Spleen (tissue), 11 donors: ENCODE measurements around the gene KRTAP10-8. TPM values are rescaled to one million over a fixed set of nuclear protein-coding genes. Genes with fewer than 3 reads are reported as not detected.
"Not testable (repeated sequence)": the region's sequence is repeated elsewhere in the genome, so short reads cannot be mapped to it uniquely, and the experiment has no call there.

Experiments
- DNase-seq: peaks from one replicate; pipeline ENCODE4 v3.0.0-alpha.2; 2020
- H3K27ac ChIP-seq, 8 donors: fragments of 200-600 bp; sonication (generic) in 7 of 8; 1 replicate in 4 of 8; 2 replicates in 4 of 8; pipeline versions ENCODE4 v1.5.0 to v1.8.0; 2016 to 2021; ENCODE audit warnings: inconsistent platforms in 4 of 8, mild to moderate bottlenecking in 4 of 8, moderate library complexity in 1 of 8
- H3K27me3 ChIP-seq, 7 donors: fragments of 200-600 bp; sonication (generic) in 6 of 7; replicated peaks in 1 of 7; 1 replicate in 4 of 7; 2 replicates in 3 of 7; pipeline versions ENCODE4 v1.5.0 to v1.8.0; 2016 to 2021; ENCODE audit warnings: inconsistent platforms in 3 of 7, mild to moderate bottlenecking in 1 of 7
- H3K36me3 ChIP-seq, 6 donors: fragments of 200-600 bp; sonication (generic) in 5 of 6; 1 replicate in 4 of 6; 2 replicates in 2 of 6; pipeline versions ENCODE4 v1.5.0 to v1.8.0; 2016 to 2021; ENCODE audit warnings: inconsistent platforms in 2 of 6
- H3K4me1 ChIP-seq, 6 donors: fragments of 200-600 bp; sonication (generic) in 5 of 6; 1 replicate in 3 of 6; 2 replicates in 3 of 6; pipeline versions ENCODE4 v1.5.0 to v1.8.0; 2016 to 2021; ENCODE audit warnings: inconsistent platforms in 3 of 6
- H3K4me3 ChIP-seq, 8 donors: fragments of 200-600 bp; sonication (generic) in 7 of 8; 1 replicate in 4 of 8; 2 replicates in 4 of 8; pipeline versions ENCODE4 v1.5.0 to v1.8.0; 2016 to 2021; ENCODE audit warnings: inconsistent platforms in 4 of 8, mild to moderate bottlenecking in 4 of 8, moderate library complexity in 2 of 8
- H3K9me3 ChIP-seq, 8 donors: fragments of 200-600 bp; sonication (generic) in 7 of 8; 1 replicate in 4 of 8; 2 replicates in 4 of 8; pipeline versions ENCODE4 v1.5.0 to v1.8.0; 2016 to 2021; ENCODE audit warnings: inconsistent platforms in 4 of 8
- POLR2A ChIP-seq, 3 donors: fragments of 450-650 bp; IDR thresholded peaks; one replicate each; pipeline ENCODE4 v1.5.1; 2017; ENCODE audit warnings: antibody characterized with exemption in 3 of 3, mild to moderate bottlenecking in 1 of 3
- POLR2AphosphoS5 ChIP-seq, 3 donors: sonication (generic); formaldehyde crosslinking; IDR thresholded peaks; one replicate each; pipeline ENCODE4 v1.5.1; 2017; ENCODE audit warnings: antibody characterized with exemption in 3 of 3
- WGBS, 5 donors: extraction: QIAGEN DNeasy Blood & Tissue Kit in 3 of 5; methylation state at CpG; one replicate each; pipeline versions ENCODE4 v1.1.5 to v1.1.7; 2013 to 2018; 5-methylcytosine and 5-hydroxymethylcytosine counted together
- intact Hi-C: fragments of 100-400 bp; cut with DNase I; formaldehyde crosslinking; loops from one replicate; pipeline ENCODE4 v1.15.0; 2023; ENCODE audit warnings: low total_unique reads
- polyA plus RNA-seq, 3 donors: library from polyadenylated mRNA; stranded (reverse); fragments of 200-250 nt; gene quantifications; one replicate each; pipeline ENCODE4 v1.2.1, GENCODE V29; 2013
- total RNA-seq, 7 donors: library from RNA; depleted of rRNA in 3 of 7; stranded (reverse); fragments of >200 nt in 3 of 7; fragmentation: NEBNext Ultra II Directional in 4 of 7; extraction: Animal tissue kit (Norgen Biotek cat#: 25700) in 4 of 7; gene quantifications; one replicate each; pipeline versions ENCODE4 v1.1.0 to v1.2.1, GENCODE V29; 2016 to 2021
- TF ChIP-seq, protein P1 (sequence below), 11 experiments: fragments of 200-600 bp in 7 of 11; fragments of 450-650 bp in 4 of 11; sonication (generic) in 4 of 11; IDR thresholded peaks in 8 of 11; conservative IDR thresholded peaks in 3 of 11; 1 replicate in 7 of 11; 2 replicates in 4 of 11; pipeline versions ENCODE4 v1.4.0 to v1.8.0; 2016 to 2021; ENCODE audit warnings: antibody characterized with exemption in 11 of 11, inconsistent platforms in 4 of 11, mild to moderate bottlenecking in 1 of 11
- donor health status: healthy with polysubstance abuse.
- donor health status: DM: no; HTN: no; CAD: no; lungs with moderate emphysema.
- donor health status: DM: no; HTN: no; CAD: no.
- donor health status: Bipolar disorder and iron deficiency.
- donor health status: healthy.
- donor health status: DM: no; HTN: no; CAD: no.
- donor health status: DM: yes; HTN: yes; CAD: no.

KRTAP10-8 gene
- total and polyA plus RNA-seq, 10 donors = not detected

DNA sequence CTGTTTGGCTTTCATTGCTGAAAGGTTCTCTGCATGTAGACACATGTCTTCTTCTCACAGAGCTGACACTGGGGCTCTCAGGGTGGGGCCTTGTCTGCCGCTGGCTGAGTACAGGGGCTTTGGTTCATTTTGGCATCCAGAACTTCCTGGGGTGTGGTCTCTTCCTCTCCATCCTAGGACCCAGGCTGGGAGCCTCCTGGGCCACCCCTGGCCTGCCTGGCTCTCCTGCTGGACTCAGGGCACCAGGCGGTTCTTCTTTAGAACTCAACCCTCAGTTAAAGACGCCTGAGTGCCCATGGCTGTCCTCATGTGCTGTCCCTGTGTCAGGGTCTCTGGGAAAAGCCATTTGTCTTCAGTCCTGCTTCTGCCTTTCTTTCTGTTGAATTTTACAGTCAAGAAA is 26.0 kb upstream of the KRTAP10-8 start:
- Histone ChIP-seq H3K27ac (no peak overlapping the region), H3K27me3 (peaks cover 0 to 38% (median 16%) of the 10 kb centered on the region in 7 donors), H3K36me3 (no peaks in the 10 kb centered on the region), H3K9me3 (peaks cover 0 to 23% (median 17%) of the 10 kb centered on the region in 8 donors), H3K4me1 (no peaks in the 10 kb centered on the region), H3K4me3 (no peak overlapping the region)
- 76 to 87% (median 82%) methylated on average over 3 of the region's 3 CpGs for WGBS, 5 donors
- no peak for DNase-seq
- intact Hi-C loops = no loop called here
- TF ChIP-seq, protein P1, sequence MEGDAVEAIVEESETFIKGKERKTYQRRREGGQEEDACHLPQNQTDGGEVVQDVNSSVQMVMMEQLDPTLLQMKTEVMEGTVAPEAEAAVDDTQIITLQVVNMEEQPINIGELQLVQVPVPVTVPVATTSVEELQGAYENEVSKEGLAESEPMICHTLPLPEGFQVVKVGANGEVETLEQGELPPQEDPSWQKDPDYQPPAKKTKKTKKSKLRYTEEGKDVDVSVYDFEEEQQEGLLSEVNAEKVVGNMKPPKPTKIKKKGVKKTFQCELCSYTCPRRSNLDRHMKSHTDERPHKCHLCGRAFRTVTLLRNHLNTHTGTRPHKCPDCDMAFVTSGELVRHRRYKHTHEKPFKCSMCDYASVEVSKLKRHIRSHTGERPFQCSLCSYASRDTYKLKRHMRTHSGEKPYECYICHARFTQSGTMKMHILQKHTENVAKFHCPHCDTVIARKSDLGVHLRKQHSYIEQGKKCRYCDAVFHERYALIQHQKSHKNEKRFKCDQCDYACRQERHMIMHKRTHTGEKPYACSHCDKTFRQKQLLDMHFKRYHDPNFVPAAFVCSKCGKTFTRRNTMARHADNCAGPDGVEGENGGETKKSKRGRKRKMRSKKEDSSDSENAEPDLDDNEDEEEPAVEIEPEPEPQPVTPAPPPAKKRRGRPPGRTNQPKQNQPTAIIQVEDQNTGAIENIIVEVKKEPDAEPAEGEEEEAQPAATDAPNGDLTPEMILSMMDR (IDR thresholded peaks at IDR 0.05 in 8 of 11, conservative IDR thresholded peaks at IDR 0.05 in 3 of 11) = no peak
- TF ChIP-seq POLR2A (IDR thresholded peaks at IDR 0.05) (no peak), POLR2AphosphoS5 (IDR thresholded peaks at IDR 0.05) (no peak)

DNA sequence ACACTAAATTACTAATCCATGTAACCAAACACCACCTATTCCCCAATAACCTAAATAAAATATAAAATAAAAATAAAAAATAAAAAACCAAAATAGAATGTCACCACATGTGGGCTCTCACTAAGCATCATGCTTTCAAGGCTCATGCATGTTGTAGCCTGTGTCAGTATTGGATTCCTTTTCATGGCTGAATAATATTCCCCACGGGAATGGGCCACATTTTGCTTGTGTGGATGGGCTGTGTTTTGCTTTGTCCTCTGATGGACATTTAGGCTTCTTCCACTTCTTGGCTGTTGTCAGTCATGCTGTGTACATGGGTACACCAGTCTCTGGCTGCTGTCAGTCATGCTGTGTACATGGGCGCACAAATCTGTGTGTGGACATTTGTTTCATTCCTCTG is 22.8 kb upstream of the KRTAP10-8 start:
- WGBS, 5 donors = 87 to 96% (median 93%) methylated on average over 2 of the region's 2 CpGs

DNA sequence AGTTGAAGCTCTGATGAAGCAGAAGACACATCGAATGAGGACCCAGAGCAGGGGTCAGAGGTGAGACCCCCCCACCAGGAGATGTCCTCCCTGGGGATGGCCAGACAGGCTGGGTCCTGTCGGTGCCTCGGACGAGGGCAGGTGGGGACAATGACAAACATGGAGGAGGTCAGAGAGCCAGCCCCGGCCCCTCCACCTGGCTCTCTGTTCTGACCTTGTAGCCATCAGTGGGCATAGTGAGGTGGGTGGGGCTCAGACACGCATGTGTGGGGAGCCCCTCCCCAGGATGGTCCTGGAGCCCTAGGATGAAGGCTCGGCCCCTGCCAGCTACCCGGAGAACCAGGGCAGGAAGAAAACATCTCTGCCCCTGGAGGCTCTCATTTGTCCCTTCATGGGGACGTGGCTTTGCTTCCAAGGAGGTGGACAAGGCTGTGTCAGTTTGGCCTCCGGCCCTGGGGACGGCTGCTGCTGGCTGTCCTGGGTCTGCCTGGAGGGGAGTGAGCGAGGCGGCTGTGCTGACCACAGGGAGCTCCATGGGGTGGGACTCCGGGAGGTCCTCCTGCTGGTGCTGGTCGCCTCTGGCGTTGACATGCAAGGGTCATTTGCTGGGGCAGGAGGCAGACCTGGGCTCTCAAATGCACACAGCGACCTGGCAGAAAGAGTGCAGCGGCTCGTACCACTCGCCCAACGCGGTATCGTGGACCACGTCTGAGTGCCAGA is 22.1 kb upstream of the KRTAP10-8 start:
- no peaks in the 10 kb centered on the region for H3K4me1 ChIP-seq
- no peaks in the 10 kb centered on the region for H3K36me3 ChIP-seq
- intact Hi-C loops = no loop called here
- TF ChIP-seq, protein P1 (IDR thresholded peaks at IDR 0.05 in 8 of 11, conservative IDR thresholded peaks at IDR 0.05 in 3 of 11) = no peak
- TF ChIP-seq POLR2A (IDR thresholded peaks at IDR 0.05) (no peak), POLR2AphosphoS5 (IDR thresholded peaks at IDR 0.05) (no peak)
- no peak for DNase-seq
- no peak overlapping the region for H3K27ac ChIP-seq
- H3K9me3 ChIP-seq = peaks cover 0 to 6% (median 0%) of the 10 kb centered on the region in 8 donors
- H3K4me3 ChIP-seq = no peak overlapping the region
- WGBS, 5 donors = 73 to 83% (median 83%) methylated on average over 19 to 24 of the region's 24 CpGs
- peaks cover 0 to 55% (median 16%) of the 10 kb centered on the region in 7 donors for H3K27me3 ChIP-seq

More for the DNA sequence above, 22.8 kb upstream of the KRTAP10-8 start:
- H3K4me1 ChIP-seq = no peaks in the 10 kb centered on the region
- TF ChIP-seq, protein P1 (IDR thresholded peaks at IDR 0.05 in 8 of 11, conservative IDR thresholded peaks at IDR 0.05 in 3 of 11) = no peak
- no peak for TF ChIP-seq POLR2AphosphoS5 (IDR thresholded peaks at IDR 0.05)
- TF ChIP-seq POLR2A (IDR thresholded peaks at IDR 0.05) = no peak
- H3K27ac ChIP-seq = no peak overlapping the region
- H3K27me3 ChIP-seq = peaks cover 0 to 59% (median 16%) of the 10 kb centered on the region in 7 donors
- DNase-seq = no peak
- intact Hi-C loops = no loop called here
- H3K9me3 ChIP-seq = peaks cover 0 to 6% (median 0%) of the 10 kb centered on the region in 8 donors
- H3K36me3 ChIP-seq = no peaks in the 10 kb centered on the region
- H3K4me3 ChIP-seq = no peak overlapping the region

DNA sequence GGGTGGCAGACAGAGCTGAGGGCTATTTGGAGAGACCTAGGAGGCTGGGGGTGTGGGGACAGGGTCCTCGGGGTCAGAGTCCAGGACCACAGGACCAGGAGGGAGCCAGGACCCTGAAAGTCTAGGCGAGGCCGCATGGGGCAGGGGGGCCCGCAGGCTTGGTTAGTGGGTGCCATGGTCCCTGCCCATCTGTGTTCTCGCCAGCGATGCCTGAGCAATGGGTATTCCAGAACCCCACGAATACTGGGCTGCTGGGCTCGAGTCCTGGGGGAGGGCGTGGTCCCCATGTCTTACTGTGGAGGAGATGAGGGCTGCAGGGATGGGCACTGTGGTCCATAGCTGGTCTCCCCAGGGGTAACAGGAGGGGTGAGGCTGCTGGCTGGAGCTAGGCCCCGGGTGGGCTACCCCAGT is 21.6 kb upstream of the KRTAP10-8 start:
- TF ChIP-seq POLR2A (IDR thresholded peaks at IDR 0.05) = no peak
- TF ChIP-seq, protein P1 (IDR thresholded peaks at IDR 0.05 in 8 of 11, conservative IDR thresholded peaks at IDR 0.05 in 3 of 11) = no peak
- no peak for TF ChIP-seq POLR2AphosphoS5 (IDR thresholded peaks at IDR 0.05)
- no peaks in the 10 kb centered on the region for H3K4me1 ChIP-seq
- peaks cover 0 to 6% (median 0%) of the 10 kb centered on the region in 8 donors for H3K9me3 ChIP-seq
- intact Hi-C loops = no loop called here
- H3K27me3 ChIP-seq = peaks cover 0 to 49% (median 16%) of the 10 kb centered on the region in 7 donors
- H3K36me3 ChIP-seq = no peaks in the 10 kb centered on the region
- H3K27ac ChIP-seq = no peak overlapping the region
- 73 to 88% (median 82%) methylated on average over 8 to 10 of the region's 10 CpGs for WGBS, 5 donors
- DNase-seq = no peak
- no peak overlapping the region for H3K4me3 ChIP-seq

DNA sequence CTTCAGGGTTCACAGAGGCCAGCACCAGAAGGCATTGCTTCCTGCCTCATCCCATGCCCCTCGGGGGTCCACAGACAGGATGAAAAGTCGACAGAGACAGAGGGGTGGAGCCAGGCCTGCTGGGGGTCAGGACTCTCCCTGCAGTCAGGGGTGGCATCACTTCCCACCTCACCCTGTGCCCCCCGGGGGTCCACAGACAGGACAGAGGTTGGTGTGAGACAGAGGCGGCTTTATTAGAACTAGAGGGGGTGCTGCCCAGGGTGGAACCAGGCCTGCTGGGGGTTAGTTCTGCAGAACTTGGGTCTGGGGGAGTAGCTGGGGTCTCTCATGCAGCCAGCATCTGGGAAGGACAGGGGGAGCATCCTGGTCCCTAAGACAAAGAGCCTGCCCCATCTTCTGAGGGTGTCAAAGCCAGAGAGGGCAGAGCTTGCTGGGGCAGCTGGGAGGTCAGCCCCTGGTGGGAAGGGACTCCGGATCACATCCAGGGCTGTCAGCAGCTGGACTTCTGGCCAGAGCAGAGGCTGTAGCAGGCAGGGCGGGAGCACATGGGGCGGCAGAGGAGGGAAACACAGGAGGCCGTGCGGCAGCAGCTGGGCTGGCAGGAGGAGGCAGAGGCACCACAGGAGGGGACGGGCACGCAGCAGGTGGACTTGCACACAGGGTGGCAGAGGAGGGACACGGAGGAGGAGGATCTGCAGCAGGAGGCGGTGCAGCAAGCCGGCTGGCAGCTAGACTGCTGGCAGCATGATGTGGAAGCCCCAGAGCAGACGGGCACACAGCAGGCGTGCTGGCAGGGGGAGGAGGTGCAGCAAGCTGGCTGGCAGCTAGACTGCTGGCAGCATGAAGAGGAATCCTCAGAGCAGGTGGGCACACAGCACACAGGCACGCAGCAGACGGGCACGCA is 20.7 kb upstream of the KRTAP10-8 start:
- H3K36me3 ChIP-seq, DNase-seq, H3K4me1 ChIP-seq, H3K4me3 ChIP-seq, H3K9me3 ChIP-seq, H3K27ac ChIP-seq, intact Hi-C loops: not testable (repeated sequence)
- H3K27me3 ChIP-seq = peaks cover 0 to 42% (median 14%) of the 10 kb centered on the region in 7 donors
- 74 to 82% (median 76%) methylated on average over 15 to 18 of the region's 19 CpGs for WGBS, 5 donors

DNA sequence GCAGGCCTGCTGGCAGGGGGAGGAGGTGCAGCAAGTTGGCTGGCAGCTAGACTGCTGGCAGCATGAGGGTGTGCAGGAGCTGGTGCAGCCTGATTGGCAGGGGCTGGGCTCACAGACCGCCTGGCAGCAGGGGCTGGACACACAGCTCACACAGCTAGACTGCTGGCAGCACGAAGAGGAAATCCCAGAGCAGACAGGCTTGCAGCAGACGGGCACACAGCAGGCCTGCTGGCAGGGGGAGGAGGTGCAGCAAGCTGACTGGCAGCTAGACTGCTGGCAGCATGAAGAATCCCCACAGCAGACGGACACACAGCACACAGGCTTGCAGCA is 20.1 kb upstream of the KRTAP10-8 start:
- H3K36me3 ChIP-seq, H3K4me1 ChIP-seq, DNase-seq, H3K9me3 ChIP-seq, intact Hi-C loops, H3K27ac ChIP-seq, H3K4me3 ChIP-seq: not testable (repeated sequence)
- peaks cover 0 to 38% (median 12%) of the 10 kb centered on the region in 7 donors for H3K27me3 ChIP-seq
- 38 to 77% (median 54%) methylated on average over 1 to 4 of the region's 4 CpGs; no CpG with 5 or more reads in 1 of the 5 donors for WGBS, 5 donors
